ENCODE measurements around the gene DCDC1.
A peak's percentile ranks its signal among the peaks of the same experiment; 100 is the strongest.

The DCDC1 gene

GRCh38 chr11:31414338-31414737 lies 44.8 kb upstream of the DCDC1 start:
- no peak overlapping the region for H3K4me3 ChIP-seq (ENCODE audit: low read length)
- no peak for TF ChIP-seq CTCF (IDR thresholded peaks at IDR 0.05; ENCODE audit: insufficient read depth, low read depth, low read length, missing control alignments)
- DNase-seq (ENCODE audit: low read depth): peak; percentile 62

- TF ChIP-seq CTCF (IDR thresholded peaks at IDR 0.05; ENCODE audit: insufficient read depth, low read depth, low read length, missing control alignments): no peak
- peak; percentile 61 for DNase-seq (ENCODE audit: low read depth)
- H3K4me3 ChIP-seq (ENCODE audit: low read length): no peak overlapping the region
Measured at GRCh38 chr11:31412946-31413345, 43.4 kb upstream of the DCDC1 start.

GRCh38 chr11:31408201-31408600 lies 38.7 kb upstream of the DCDC1 start:
- no peak for TF ChIP-seq CTCF (IDR thresholded peaks at IDR 0.05; ENCODE audit: insufficient read depth, low read depth, low read length, missing control alignments)
- DNase-seq (ENCODE audit: low read depth): no peak
- H3K4me3 ChIP-seq (ENCODE audit: low read length): no peak overlapping the region

GRCh38 chr11:31404614-31405013 lies 35.1 kb upstream of the DCDC1 start:
- DNase-seq (ENCODE audit: low read depth): no peak
- no peak overlapping the region for H3K4me3 ChIP-seq (ENCODE audit: low read length)
- no peak for TF ChIP-seq CTCF (IDR thresholded peaks at IDR 0.05; ENCODE audit: insufficient read depth, low read depth, low read length, missing control alignments)

GRCh38 chr11:31397239-31397834 lies 27.8 kb upstream of the DCDC1 start:
- peak; percentile 42 for TF ChIP-seq CTCF (IDR thresholded peaks at IDR 0.05; ENCODE audit: insufficient read depth, low read depth, low read length, missing control alignments)
- DNase-seq (ENCODE audit: low read depth): peak; percentile 38
- H3K4me3 ChIP-seq (ENCODE audit: low read length): no peak overlapping the region

GRCh38 chr11:31387379-31387778 lies 17.8 kb upstream of the DCDC1 start:
- peak; percentile 70 for DNase-seq (ENCODE audit: low read depth)
- peak; percentile 22 for TF ChIP-seq CTCF (IDR thresholded peaks at IDR 0.05; ENCODE audit: insufficient read depth, low read depth, low read length, missing control alignments)
- no peak overlapping the region for H3K4me3 ChIP-seq (ENCODE audit: low read length)

GRCh38 chr11:31383116-31383515 lies 13.6 kb upstream of the DCDC1 start:
- DNase-seq (ENCODE audit: low read depth): no peak
- H3K4me3 ChIP-seq (ENCODE audit: low read length): no peak overlapping the region
- no peak for TF ChIP-seq CTCF (IDR thresholded peaks at IDR 0.05; ENCODE audit: insufficient read depth, low read depth, low read length, missing control alignments)
